Large intestine (tissue), 12 donors: ENCODE measurements around the gene SOCS3. TPM values are rescaled to one million over a fixed set of nuclear protein-coding genes. Genes with fewer than 3 reads are reported as not detected.

Experiments
- DNase-seq, 2 donors: peaks; one replicate each; pipeline versions ENCODE4 v3.0.0 to v3.0.0-alpha.2; 2013
- H3K27ac ChIP-seq: one replicate; pipeline ENCODE4 v1.5.1; 2013; ENCODE audit warnings: low read length
- H3K27me3 ChIP-seq: 2 replicates; pipeline ENCODE4 v1.6.1; 2013; ENCODE audit warnings: low read length; ENCODE audit not compliant: control insufficient read depth, insufficient read depth
- H3K36me3 ChIP-seq: 2 replicates; pipeline ENCODE4 v1.6.1; 2013; ENCODE audit warnings: low read length; ENCODE audit not compliant: control insufficient read depth, insufficient read depth
- H3K4me1 ChIP-seq: one replicate; pipeline ENCODE4 v1.6.1; 2013; ENCODE audit warnings: low read length; ENCODE audit not compliant: control insufficient read depth, insufficient read depth
- H3K4me3 ChIP-seq: one replicate; pipeline ENCODE4 v1.5.1; 2013; ENCODE audit warnings: low read length
- H3K9me3 ChIP-seq: one replicate; pipeline ENCODE4 v1.6.1; 2013; ENCODE audit warnings: mild to moderate bottlenecking, low read depth, low read length, moderate library complexity; ENCODE audit not compliant: control insufficient read depth
- WGBS: methylation state at CpG from one replicate; pipeline ENCODE4 v1.1.5; 2013; ENCODE audit warnings: low lambda C conversion rate; ENCODE audit not compliant: insufficient coverage; 5-methylcytosine and 5-hydroxymethylcytosine counted together
- long read RNA-seq, 11 donors: transcript quantifications; one replicate each; lab custom pipeline, GENCODE V29; 2026
- polyA plus RNA-seq: library from polyadenylated mRNA; unstranded; fragments of 120-200 nt; gene quantifications from one replicate; pipeline ENCODE4 v1.2.1, GENCODE V29; 2013

The SOCS3 gene, protein sequence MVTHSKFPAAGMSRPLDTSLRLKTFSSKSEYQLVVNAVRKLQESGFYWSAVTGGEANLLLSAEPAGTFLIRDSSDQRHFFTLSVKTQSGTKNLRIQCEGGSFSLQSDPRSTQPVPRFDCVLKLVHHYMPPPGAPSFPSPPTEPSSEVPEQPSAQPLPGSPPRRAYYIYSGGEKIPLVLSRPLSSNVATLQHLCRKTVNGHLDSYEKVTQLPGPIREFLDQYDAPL
- polyA plus RNA-seq: 49.6 TPM
- long read RNA-seq, donor 1, partial matches to known transcripts: 0 of 4 reads
- long read RNA-seq, donor 1, other reads (novel, unspliced or antisense): 0 of 4 reads
- long read RNA-seq, donor 2, partial matches to known transcripts: 0 of 3 reads
- long read RNA-seq, donor 2, other reads (novel, unspliced or antisense): 0 of 3 reads
- long read RNA-seq, donor 3: 0 reads
- long read RNA-seq, donor 4, partial matches to known transcripts: 0 of 2 reads
- long read RNA-seq, donor 4, other reads (novel, unspliced or antisense): 0 of 2 reads
- long read RNA-seq, donor 5, transcript SOCS3-201 (2 exons, 2,734 nt): major isoform, 7 of 7 reads
- long read RNA-seq, donor 5, partial matches to known transcripts: 0 of 7 reads
- long read RNA-seq, donor 5, other reads (novel, unspliced or antisense): 0 of 7 reads
- long read RNA-seq, donor 6, transcript SOCS3-201 (2 exons, 2,734 nt): major isoform, 18 of 18 reads
- long read RNA-seq, donor 6, partial matches to known transcripts: 0 of 18 reads
- long read RNA-seq, donor 6, other reads (novel, unspliced or antisense): 0 of 18 reads
- long read RNA-seq, donor 7, transcript SOCS3-201 (2 exons, 2,734 nt): major isoform, 33 of 33 reads
- long read RNA-seq, donor 7, partial matches to known transcripts: 0 of 33 reads
- long read RNA-seq, donor 7, other reads (novel, unspliced or antisense): 0 of 33 reads
- long read RNA-seq, donor 8, transcript SOCS3-201 (2 exons, 2,734 nt): major isoform, 5 of 5 reads
- long read RNA-seq, donor 8, partial matches to known transcripts: 0 of 5 reads
- long read RNA-seq, donor 8, other reads (novel, unspliced or antisense): 0 of 5 reads
- long read RNA-seq, donor 9, partial matches to known transcripts: 0 of 2 reads
- long read RNA-seq, donor 9, other reads (novel, unspliced or antisense): 0 of 2 reads
- long read RNA-seq, donor 10, transcript SOCS3-201 (2 exons, 2,734 nt): major isoform, 10 of 10 reads
- long read RNA-seq, donor 10, partial matches to known transcripts: 0 of 10 reads
- long read RNA-seq, donor 10, other reads (novel, unspliced or antisense): 0 of 10 reads
- long read RNA-seq, donor 11, transcript SOCS3-201 (2 exons, 2,734 nt): major isoform, 6 of 6 reads
- long read RNA-seq, donor 11, partial matches to known transcripts: 0 of 6 reads
- long read RNA-seq, donor 11, other reads (novel, unspliced or antisense): 0 of 6 reads

- WGBS: no CpG with 5 or more reads among the region's 59 CpGs
- H3K27ac ChIP-seq: peak within 1 kb of the TSS; percentile 95
- H3K9me3 ChIP-seq: no peaks in the 10 kb centered on the region
- H3K36me3 ChIP-seq: peaks cover 20% of the 10 kb centered on the region
- DNase-seq: peak; percentile 96 to 98
- H3K4me1 ChIP-seq: peaks cover 25% of the 10 kb centered on the region
- peak within 1 kb of the TSS; percentile 82 for H3K4me3 ChIP-seq
- peaks cover 7% of the 10 kb centered on the region for H3K27me3 ChIP-seq
These were observed at the start of gene SOCS3 for GRCh38 chr17:78359997-78360370. SOCS3 (minus strand) TSS chr17:78360077; CDS start chr17:78359095, 982 bp downstream.

- Histone ChIP-seq H3K36me3 (peaks cover 30% of the 10 kb centered on the region), H3K4me3 (no peak overlapping the region), H3K27me3 (no peaks in the 10 kb centered on the region), H3K4me1 (peaks cover 49% of the 10 kb centered on the region), H3K9me3 (no peaks in the 10 kb centered on the region), H3K27ac (peak overlapping the region; percentile 53)
- peak; percentile 87 to 96 for DNase-seq
- no CpG with 5 or more reads among the region's 12 CpGs for WGBS
These were observed 49.5 kb upstream of the SOCS3 start for GRCh38 chr17:78409191-78409928.

- Histone ChIP-seq H3K27ac (peak overlapping the region; percentile 53), H3K36me3 (peaks cover 33% of the 10 kb centered on the region), H3K4me1 (peaks cover 44% of the 10 kb centered on the region), H3K4me3 (no peak overlapping the region), H3K27me3 (no peaks in the 10 kb centered on the region), H3K9me3 (no peaks in the 10 kb centered on the region)
- no CpG with 5 or more reads among the region's 23 CpGs for WGBS
- DNase-seq: peak; percentile 64 to 84
These were observed 48.7 kb upstream of the SOCS3 start for GRCh38 chr17:78408476-78409050.

GRCh38 chr17:78407387-78408000, 47.6 kb upstream of the SOCS3 start:
- H3K4me1 ChIP-seq: peaks cover 44% of the 10 kb centered on the region
- DNase-seq: peak in 1 of 2 donors; percentile 55

GRCh38 chr17:78406920-78407319, 47.0 kb upstream of the SOCS3 start:
- WGBS: 100% methylated on average over 1 of the region's 8 CpGs
- peaks cover 36% of the 10 kb centered on the region for H3K36me3 ChIP-seq
- H3K27ac ChIP-seq: no peak overlapping the region

More at GRCh38 chr17:78407387-78408000, 47.6 kb upstream of the SOCS3 start:
- Histone ChIP-seq H3K27me3 (no peaks in the 10 kb centered on the region), H3K9me3 (no peaks in the 10 kb centered on the region), H3K4me3 (no peak overlapping the region), H3K27ac (no peak overlapping the region), H3K36me3 (peaks cover 33% of the 10 kb centered on the region)
- no CpG with 5 or more reads among the region's 7 CpGs for WGBS

DNA sequence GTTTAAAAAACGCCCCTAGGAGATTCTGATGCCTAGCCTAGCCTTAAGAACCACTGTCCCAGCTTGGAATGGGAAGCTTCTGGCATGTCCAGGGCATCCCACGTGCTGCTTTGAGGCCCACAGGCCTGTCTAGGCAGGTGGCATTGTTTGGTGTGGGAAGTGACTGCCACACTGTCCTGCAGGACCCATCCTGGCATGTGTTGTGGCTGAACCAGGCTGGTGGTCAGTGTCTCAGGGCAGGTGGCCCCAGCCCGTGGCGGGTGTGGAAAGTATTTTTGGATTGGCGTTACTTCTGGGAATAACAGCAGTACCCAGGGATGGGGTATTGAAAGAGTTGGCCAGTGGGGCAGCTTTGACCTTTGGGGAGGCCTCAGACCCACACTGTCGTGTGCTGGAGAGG, 46.5 kb upstream of the SOCS3 start:
- DNase-seq: no peak
- no peaks in the 10 kb centered on the region for H3K9me3 ChIP-seq
- H3K27ac ChIP-seq: no peak overlapping the region
- no peaks in the 10 kb centered on the region for H3K27me3 ChIP-seq
- H3K36me3 ChIP-seq: peaks cover 41% of the 10 kb centered on the region
- H3K4me3 ChIP-seq: no peak overlapping the region
- no CpG with 5 or more reads among the region's 6 CpGs for WGBS
- peaks cover 36% of the 10 kb centered on the region for H3K4me1 ChIP-seq

More at GRCh38 chr17:78406920-78407319, 47.0 kb upstream of the SOCS3 start:
- no peaks in the 10 kb centered on the region for H3K9me3 ChIP-seq
- DNase-seq: no peak
- no peak overlapping the region for H3K4me3 ChIP-seq
- no peaks in the 10 kb centered on the region for H3K27me3 ChIP-seq
- H3K4me1 ChIP-seq: peaks cover 41% of the 10 kb centered on the region

DNA sequence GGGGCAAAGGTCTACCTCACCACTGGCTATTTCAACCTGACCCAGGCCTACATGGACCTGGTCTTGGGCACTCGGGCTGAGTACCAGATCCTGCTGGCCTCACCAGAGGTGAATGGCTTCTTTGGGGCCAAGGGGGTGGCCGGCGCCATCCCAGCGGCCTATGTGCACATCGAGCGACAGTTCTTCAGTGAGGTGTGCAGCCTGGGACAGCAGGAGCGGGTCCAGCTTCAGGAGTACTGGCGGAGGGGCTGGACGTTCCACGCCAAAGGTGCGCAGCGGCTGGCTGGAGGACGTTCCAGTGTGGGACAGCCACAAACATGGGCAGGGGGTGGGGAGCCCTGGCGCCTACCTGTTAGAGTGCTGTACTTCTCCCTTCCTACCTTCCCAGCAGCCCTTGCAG, 43.9 kb upstream of the SOCS3 start:
- Histone ChIP-seq H3K27ac (no peak overlapping the region), H3K4me1 (peaks cover 15% of the 10 kb centered on the region), H3K27me3 (no peaks in the 10 kb centered on the region), H3K9me3 (no peaks in the 10 kb centered on the region), H3K4me3 (no peak overlapping the region), H3K36me3 (peaks cover 65% of the 10 kb centered on the region)
- DNase-seq: no peak
- WGBS: no CpG with 5 or more reads among the region's 14 CpGs

DNA sequence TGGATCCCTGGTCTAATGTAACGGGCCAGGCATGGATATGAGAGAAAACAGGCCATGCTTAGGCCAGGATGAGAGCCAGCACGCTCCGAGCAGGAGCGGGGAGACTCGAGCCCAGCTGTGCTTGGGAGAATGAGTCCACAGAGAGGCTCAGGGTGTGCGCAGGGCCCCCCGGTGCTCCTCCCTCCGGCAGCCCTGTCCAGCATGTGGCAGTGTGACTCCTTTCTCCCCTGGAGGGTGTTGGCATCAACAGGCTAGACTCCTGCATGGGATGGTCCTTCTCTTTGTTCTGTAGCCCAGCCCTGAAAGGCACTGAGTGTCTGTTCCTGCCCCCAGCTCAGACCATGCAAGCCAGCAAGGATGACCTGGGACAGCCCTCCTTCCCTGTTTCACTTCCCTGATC, 42.0 kb upstream of the SOCS3 start:
- Histone ChIP-seq H3K36me3 (peaks cover 78% of the 10 kb centered on the region), H3K4me1 (no peaks in the 10 kb centered on the region), H3K27ac (no peak overlapping the region), H3K27me3 (no peaks in the 10 kb centered on the region), H3K9me3 (no peaks in the 10 kb centered on the region), H3K4me3 (no peak overlapping the region)
- DNase-seq: no peak
- no CpG with 5 or more reads among the region's 8 CpGs for WGBS

DNA sequence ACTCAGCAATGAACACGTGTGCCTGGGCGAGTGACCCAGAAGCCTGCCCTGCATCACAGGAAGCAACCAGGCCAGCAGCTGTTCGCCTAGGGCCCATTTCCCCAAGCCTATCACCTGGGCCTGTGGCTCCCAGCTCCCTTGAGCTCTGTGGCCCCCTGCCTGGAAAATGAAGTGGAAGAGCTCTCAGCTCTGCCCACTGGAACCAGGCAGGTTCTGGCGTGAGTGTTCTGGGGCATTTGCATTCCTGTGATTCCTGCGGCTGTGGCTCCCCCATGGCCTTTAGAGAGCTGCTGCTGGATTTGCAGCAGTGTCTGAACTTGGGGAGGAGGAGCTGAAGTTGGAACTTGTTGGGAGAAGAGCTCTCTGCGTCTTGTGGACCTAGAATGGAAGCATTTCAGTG, 41.4 kb upstream of the SOCS3 start:
- no peak for DNase-seq
- no peak overlapping the region for H3K4me3 ChIP-seq
- no CpG with 5 or more reads among the region's 6 CpGs for WGBS
- no peak overlapping the region for H3K27ac ChIP-seq
- H3K9me3 ChIP-seq: no peaks in the 10 kb centered on the region
- no peaks in the 10 kb centered on the region for H3K4me1 ChIP-seq
- H3K27me3 ChIP-seq: no peaks in the 10 kb centered on the region
- peaks cover 80% of the 10 kb centered on the region for H3K36me3 ChIP-seq
